Stimulated activated CD8-positive, alpha-beta memory T cell treated with anti-CD3 and anti-CD28 coated beads, Interleukin-7, amount 100 ng/mL, for 48 hours (primary cell): ENCODE measurements around the gene ZNF865.

Experiments
- DNase-seq, 2 donors: peaks; one replicate each; pipeline ENCODE4 v3.0.0-alpha.2; 2020; ENCODE audit warnings: low read depth in 1 of 2; ENCODE audit errors: extremely low read depth in 1 of 2

Gene ZNF865

GRCh38 chr19:55656988-55657747 lies 51.7 kb downstream of the ZNF865 start:
- DNase-seq, result no peak

DNA sequence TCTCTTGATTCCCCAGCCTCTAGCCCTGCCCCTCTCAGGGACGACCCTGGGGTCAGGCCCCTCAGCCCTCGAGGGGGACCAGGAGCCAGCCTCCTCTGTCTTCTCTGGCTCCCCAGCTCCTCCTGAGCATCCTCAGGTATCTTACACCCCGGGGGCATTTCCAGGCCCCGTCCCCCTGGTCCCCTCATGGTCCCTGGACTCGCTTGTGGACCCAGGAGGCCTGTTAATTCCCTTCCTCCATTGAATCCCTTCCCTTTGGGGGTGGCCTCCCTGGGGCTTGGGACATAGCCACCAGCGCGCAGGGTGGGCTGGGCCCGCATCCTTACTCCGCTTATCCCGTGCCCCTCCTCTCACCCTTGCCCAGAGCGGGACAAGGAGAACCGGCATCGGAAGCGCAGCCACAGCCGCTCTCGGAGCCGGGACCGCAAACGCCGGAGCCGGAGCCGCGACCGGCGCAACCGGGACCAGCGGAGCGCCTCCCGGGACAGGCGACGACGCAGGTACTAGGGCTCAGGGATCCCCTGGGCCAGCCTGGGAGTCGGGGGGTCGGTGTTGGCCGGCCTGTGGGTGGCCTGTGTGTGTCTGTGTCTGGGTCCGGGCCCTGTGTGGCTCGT lies 53.5 kb downstream of the ZNF865 start:
- DNase-seq, result no peak

- no peak for DNase-seq
Measured at GRCh38 chr19:55659822-55660221, 54.4 kb downstream of the ZNF865 start.

GRCh38 chr19:55660404-55660803 lies 55.0 kb downstream of the ZNF865 start:
- no peak for DNase-seq

- DNase-seq, result no peak
Measured at GRCh38 chr19:55660991-55661390, 55.5 kb downstream of the ZNF865 start.

DNA sequence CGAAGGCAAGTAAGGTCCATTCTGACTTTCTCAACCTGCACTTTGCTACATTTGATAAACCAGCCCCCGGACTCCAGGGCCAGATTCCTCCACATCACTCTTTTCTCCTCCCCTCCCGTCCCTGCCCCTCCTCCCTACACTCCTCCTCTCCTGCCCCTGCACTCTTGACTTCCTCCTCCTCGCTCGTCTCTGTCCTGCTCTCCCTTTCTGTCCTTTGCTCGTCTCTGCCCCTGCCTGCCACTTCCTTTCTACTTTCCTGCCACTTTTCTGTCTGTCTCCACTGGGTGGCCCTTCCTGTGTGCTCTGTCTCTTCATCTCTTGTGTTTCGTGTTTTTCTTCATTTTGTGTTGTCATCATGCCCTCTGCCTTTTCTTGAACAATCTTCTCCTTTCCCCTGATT lies 56.4 kb downstream of the ZNF865 start:
- no peak for DNase-seq

DNA sequence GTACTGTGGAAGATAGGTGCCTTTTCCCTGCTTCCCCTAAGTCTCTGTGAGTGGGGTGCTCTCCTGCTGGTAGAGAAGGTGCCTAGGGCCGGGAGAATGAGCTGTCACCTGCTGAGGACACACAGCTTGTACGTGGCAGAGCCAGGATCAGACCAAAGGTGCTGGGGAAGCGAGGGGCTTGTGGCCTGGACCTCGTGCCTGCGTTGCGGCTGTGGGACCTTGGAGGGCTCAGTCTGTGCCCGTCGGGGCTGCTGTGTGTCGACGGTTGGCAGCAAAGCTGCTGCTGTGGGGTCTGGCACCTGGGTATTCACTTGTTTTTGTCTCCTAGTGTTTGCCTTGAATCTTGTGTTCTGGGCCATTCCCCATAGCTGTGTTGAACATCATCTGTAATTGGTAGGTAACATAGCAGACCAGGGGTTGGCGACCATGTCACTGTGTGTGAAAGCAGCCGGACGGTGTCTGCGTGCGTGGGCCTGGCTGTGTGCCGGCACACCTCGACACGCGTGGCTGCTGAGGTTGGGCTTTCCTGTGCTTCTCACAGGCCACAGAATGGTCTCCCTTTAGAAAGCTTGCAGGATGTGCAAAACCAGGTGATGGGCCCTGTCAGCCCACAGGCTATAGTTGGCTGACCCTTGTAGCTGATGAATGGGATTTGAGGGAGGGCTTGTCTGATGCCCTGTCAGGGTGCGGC lies 58.5 kb downstream of the ZNF865 start:
- DNase-seq, result no peak

DNA sequence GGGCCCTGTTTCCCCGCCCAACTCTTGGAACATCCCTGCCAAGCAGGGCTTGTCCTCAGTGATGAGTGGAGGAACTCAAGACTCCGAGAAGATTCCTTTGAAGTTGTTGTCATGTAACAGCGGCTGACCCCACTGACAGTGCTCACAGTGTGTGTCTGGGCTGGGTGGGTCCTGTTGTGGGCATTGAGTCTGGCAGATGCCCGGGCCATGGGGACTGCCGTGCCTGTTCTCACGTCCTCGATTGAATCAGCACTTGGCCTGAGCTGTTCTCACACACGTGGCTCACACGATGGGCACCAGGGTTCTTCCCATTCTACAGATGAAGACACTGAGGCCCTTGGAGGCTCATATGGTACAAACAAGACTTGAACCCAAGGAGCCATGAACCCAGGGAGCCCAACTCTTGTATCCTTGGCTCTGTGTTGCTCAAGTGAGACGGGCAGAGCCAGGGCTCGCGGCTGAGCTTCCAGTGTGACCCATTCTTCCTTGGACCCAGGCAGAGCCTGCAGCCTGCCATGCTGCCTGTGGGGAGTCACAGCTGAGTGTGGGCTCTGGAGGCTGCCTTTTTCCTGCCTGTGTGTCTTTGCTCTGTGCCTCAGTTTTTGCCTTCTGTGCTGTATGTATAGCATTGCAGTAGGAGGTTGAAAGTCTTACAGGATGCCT lies 61.0 kb downstream of the ZNF865 start:
- no peak for DNase-seq
